Stimulated activated CD8-positive, alpha-beta memory T cell treated with anti-CD3 and anti-CD28 coated beads, Interleukin-12 subunit alpha, Interleukin-12 subunit beta, amount 100 ng/mL, for 24 hours (primary cell): ENCODE measurements around the gene CENPM.

Source experiments
- DNase-seq: peaks from one replicate; pipeline ENCODE4 v3.0.0-alpha.2; 2020; ENCODE audit errors: extremely low read depth

CENPM gene

GRCh38 chr22:41899110-41899509 lies 47.8 kb downstream of the CENPM start:
- DNase-seq: no peak

GRCh38 chr22:41898645-41899044 lies 48.3 kb downstream of the CENPM start:
- DNase-seq: no peak

- no peak for DNase-seq
Measured at GRCh38 chr22:41893591-41894375, 53.2 kb downstream of the CENPM start.

GRCh38 chr22:41892721-41893120 lies 54.2 kb downstream of the CENPM start:
- DNase-seq: no peak

- DNase-seq: no peak
Measured at GRCh38 chr22:41891407-41891806, 55.5 kb downstream of the CENPM start.
